Natural killer cell (primary cell): ENCODE results near the gene MAP2K6. TPM values are rescaled to one million over a fixed set of nuclear protein-coding genes. Genes with fewer than 3 reads are reported as not detected.
A peak's percentile ranks its signal among the peaks of the same experiment; 100 is the strongest.

ENCODE experiments used
- ATAC-seq, 3 donors: fragments of 150-1000 bp in 2 of 3; fragments of 200-7000 bp in 1 of 3; cut with Tn5 transposase; 1 replicate in 1 of 3; 2 replicates in 2 of 3; pipeline ENCODE4 v1.10.0; 2021; ENCODE audit warnings: mild to moderate bottlenecking in 2 of 3, moderate library complexity in 2 of 3
- DNase-seq, 2 donors: peaks; one replicate each; pipeline versions ENCODE4 v3.0.0 to v3.0.0-alpha.2; 2013 to 2021; ENCODE audit warnings: mixed read lengths in 1 of 2
- H3K27ac ChIP-seq: one replicate; pipeline ENCODE4 v1.5.1; 2013; ENCODE audit warnings: mild to moderate bottlenecking, low read length
- H3K27me3 ChIP-seq: one replicate; pipeline ENCODE4 v1.6.1; 2013; ENCODE audit warnings: low read length; ENCODE audit not compliant: control insufficient read depth, insufficient read depth
- H3K36me3 ChIP-seq: one replicate; pipeline ENCODE4 v1.6.1; 2013; ENCODE audit warnings: low read length; ENCODE audit not compliant: control insufficient read depth, insufficient read depth
- H3K4me1 ChIP-seq: one replicate; pipeline ENCODE4 v1.6.1; 2013; ENCODE audit warnings: low read length; ENCODE audit not compliant: control insufficient read depth, insufficient read depth
- H3K4me3 ChIP-seq: one replicate; pipeline ENCODE4 v1.5.1; 2013; ENCODE audit warnings: low read length
- H3K9me3 ChIP-seq: one replicate; pipeline ENCODE4 v1.6.1; 2013; ENCODE audit warnings: low read length; ENCODE audit not compliant: control insufficient read depth, insufficient read depth
- H3K27ac Mint-ChIP-seq, 2 donors: one replicate each; pipeline ENCODE4 v1.8.0; 2022; ENCODE audit warnings: mild to moderate bottlenecking in 2 of 2, mixed read lengths in 2 of 2, moderate library complexity in 1 of 2
- H3K27me3 Mint-ChIP-seq, 2 donors: one replicate each; pipeline ENCODE4 v1.8.0; 2022; ENCODE audit warnings: low read depth in 2 of 2, mixed read lengths in 2 of 2
- H3K36me3 Mint-ChIP-seq: one replicate; pipeline ENCODE4 v1.8.0; 2022; ENCODE audit warnings: mixed read lengths
- H3K4me1 Mint-ChIP-seq, 2 donors: one replicate each; pipeline ENCODE4 v1.8.0; 2022; ENCODE audit warnings: mixed read lengths in 2 of 2
- H3K4me3 Mint-ChIP-seq: one replicate; pipeline ENCODE4 v1.8.0; 2022; ENCODE audit warnings: mild to moderate bottlenecking, moderate library complexity, mixed read lengths
- H3K9me3 Mint-ChIP-seq, 2 donors: one replicate each; pipeline ENCODE4 v1.8.0; 2022; ENCODE audit warnings: mixed read lengths in 2 of 2
- WGBS: methylation state at CpG from one replicate; pipeline ENCODE4 v1.1.7; 2013; ENCODE audit warnings: missing lambda C conversion rate; ENCODE audit not compliant: insufficient coverage; 5-methylcytosine and 5-hydroxymethylcytosine counted together
- intact Hi-C: fragments of 100-400 bp; cut with micrococcal nuclease; formaldehyde crosslinking; loops from one replicate; pipeline ENCODE4 v1.14.2; 2022
- total RNA-seq, 4 donors: library from RNA; stranded (reverse); fragments of 120-200 nt in 1 of 4; gene quantifications; one replicate each; pipeline versions ENCODE4 v1.2.3 to v1.2.4, GENCODE V29; 2013 to 2022
- TF ChIP-seq, protein P1 (sequence below): fragments of 200-600 bp; IDR thresholded peaks from one replicate; pipeline ENCODE4 v1.8.0; 2022; ENCODE audit warnings: antibody characterized with exemption

MAP2K6 gene
- total RNA-seq, 3 donors from 2014 or later (not counting 1 experiment from before 2014, with no cell fraction given) = 11.8 to 16.9 (median 14.0) TPM

DNA sequence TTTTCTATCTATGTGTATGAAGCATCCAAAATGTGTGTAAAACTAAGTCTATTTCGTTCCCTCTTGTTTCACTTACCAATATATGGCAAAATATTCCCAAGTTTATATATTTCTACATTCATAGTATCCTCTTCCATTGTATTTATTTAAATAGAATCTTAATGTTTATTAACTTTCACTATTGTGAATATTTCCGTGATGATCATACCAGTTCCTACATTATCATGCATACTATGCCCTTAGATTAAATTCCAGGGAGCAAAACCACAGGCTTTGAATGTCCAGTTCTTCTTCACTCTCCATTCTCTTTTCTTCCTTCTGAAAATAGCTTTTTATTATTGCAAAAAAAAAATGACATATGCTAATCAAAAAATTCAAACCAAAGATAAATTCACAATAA is 4.0 kb downstream of the MAP2K6 start:
- ATAC-seq = no peak
- no peak for DNase-seq
- TF ChIP-seq, protein P1, sequence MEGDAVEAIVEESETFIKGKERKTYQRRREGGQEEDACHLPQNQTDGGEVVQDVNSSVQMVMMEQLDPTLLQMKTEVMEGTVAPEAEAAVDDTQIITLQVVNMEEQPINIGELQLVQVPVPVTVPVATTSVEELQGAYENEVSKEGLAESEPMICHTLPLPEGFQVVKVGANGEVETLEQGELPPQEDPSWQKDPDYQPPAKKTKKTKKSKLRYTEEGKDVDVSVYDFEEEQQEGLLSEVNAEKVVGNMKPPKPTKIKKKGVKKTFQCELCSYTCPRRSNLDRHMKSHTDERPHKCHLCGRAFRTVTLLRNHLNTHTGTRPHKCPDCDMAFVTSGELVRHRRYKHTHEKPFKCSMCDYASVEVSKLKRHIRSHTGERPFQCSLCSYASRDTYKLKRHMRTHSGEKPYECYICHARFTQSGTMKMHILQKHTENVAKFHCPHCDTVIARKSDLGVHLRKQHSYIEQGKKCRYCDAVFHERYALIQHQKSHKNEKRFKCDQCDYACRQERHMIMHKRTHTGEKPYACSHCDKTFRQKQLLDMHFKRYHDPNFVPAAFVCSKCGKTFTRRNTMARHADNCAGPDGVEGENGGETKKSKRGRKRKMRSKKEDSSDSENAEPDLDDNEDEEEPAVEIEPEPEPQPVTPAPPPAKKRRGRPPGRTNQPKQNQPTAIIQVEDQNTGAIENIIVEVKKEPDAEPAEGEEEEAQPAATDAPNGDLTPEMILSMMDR = no peak
- H3K27ac Mint-ChIP-seq = no peak overlapping the region
- H3K4me3 ChIP-seq = no peak overlapping the region
- no peaks in the 10 kb centered on the region for H3K36me3 Mint-ChIP-seq
- no peak overlapping the region for H3K4me3 Mint-ChIP-seq
- H3K36me3 ChIP-seq = no peaks in the 10 kb centered on the region
- H3K9me3 ChIP-seq = no peaks in the 10 kb centered on the region
- intact Hi-C loops = no loop called here
- peaks cover 21% of the 10 kb centered on the region for H3K4me1 ChIP-seq
- no peak overlapping the region for H3K27ac ChIP-seq
- H3K27me3 Mint-ChIP-seq = no peaks in the 10 kb centered on the region
- H3K27me3 ChIP-seq = no peaks in the 10 kb centered on the region
- no peaks in the 10 kb centered on the region for H3K9me3 Mint-ChIP-seq
- peaks cover 4 to 9% of the 10 kb centered on the region in 2 donors for H3K4me1 Mint-ChIP-seq
- 88% methylated on average over 1 of the region's 2 CpGs for WGBS

GRCh38 chr17:69423450-69423849 is 9.0 kb downstream of the MAP2K6 start:
- ATAC-seq (peak; percentile 60 to 79 (median 67)), DNase-seq (peak in 1 of 2 donors; percentile 14)
- H3K27ac ChIP-seq = no peak overlapping the region
- no peaks in the 10 kb centered on the region for H3K27me3 Mint-ChIP-seq
- no peaks in the 10 kb centered on the region for H3K36me3 Mint-ChIP-seq
- H3K4me3 ChIP-seq = no peak overlapping the region
- peaks cover 11% of the 10 kb centered on the region for H3K4me1 ChIP-seq
- no peaks in the 10 kb centered on the region for H3K36me3 ChIP-seq
- H3K9me3 ChIP-seq = no peaks in the 10 kb centered on the region
- no peaks in the 10 kb centered on the region for H3K27me3 ChIP-seq
- H3K9me3 Mint-ChIP-seq = no peaks in the 10 kb centered on the region
- peak overlapping the region; percentile 7 for H3K4me3 Mint-ChIP-seq
- TF ChIP-seq, protein P1 = no peak
- H3K27ac Mint-ChIP-seq = peak overlapping the region; percentile 39 to 67
- H3K4me1 Mint-ChIP-seq = peaks cover 29 to 33% of the 10 kb centered on the region in 2 donors
- intact Hi-C loops = no loop called here
- 20% methylated on average over 4 of the region's 5 CpGs for WGBS

GRCh38 chr17:69424287-69425041 is 10.0 kb downstream of the MAP2K6 start:
- intact Hi-C loops = no loop called here
- Histone ChIP-seq H3K27ac (no peak overlapping the region), H3K9me3 (no peaks in the 10 kb centered on the region), H3K27me3 (no peaks in the 10 kb centered on the region), H3K4me3 (no peak overlapping the region), H3K36me3 (no peaks in the 10 kb centered on the region), H3K4me1 (peaks cover 15% of the 10 kb centered on the region)
- TF ChIP-seq, protein P1 = no peak
- H3K36me3 Mint-ChIP-seq = no peaks in the 10 kb centered on the region
- ATAC-seq = no peak
- WGBS = 97% methylated on average over 8 of the region's 8 CpGs
- no peaks in the 10 kb centered on the region for H3K27me3 Mint-ChIP-seq
- no peak for DNase-seq
- no peak overlapping the region for H3K4me3 Mint-ChIP-seq
- peak overlapping the region in 1 of 2 donors; percentile 67 for H3K27ac Mint-ChIP-seq
- no peaks in the 10 kb centered on the region for H3K9me3 Mint-ChIP-seq
- H3K4me1 Mint-ChIP-seq = peaks cover 35 to 41% of the 10 kb centered on the region in 2 donors
